Eye (tissue), 1 donor: Measurements from ENCODE around the gene SP2.

ENCODE experiments used
- DNase-seq: peaks from one replicate; pipeline ENCODE4 v3.0.0-alpha.2; 2015

The SP2 gene

GRCh38 chr17:47895856-47896671 is at the start of gene SP2:
Gene SP2, plus strand, starts transcription at chr17:47896236. Its CDS starts 51 bp downstream, at chr17:47896287.
- peak; percentile 100 for DNase-seq

DNA sequence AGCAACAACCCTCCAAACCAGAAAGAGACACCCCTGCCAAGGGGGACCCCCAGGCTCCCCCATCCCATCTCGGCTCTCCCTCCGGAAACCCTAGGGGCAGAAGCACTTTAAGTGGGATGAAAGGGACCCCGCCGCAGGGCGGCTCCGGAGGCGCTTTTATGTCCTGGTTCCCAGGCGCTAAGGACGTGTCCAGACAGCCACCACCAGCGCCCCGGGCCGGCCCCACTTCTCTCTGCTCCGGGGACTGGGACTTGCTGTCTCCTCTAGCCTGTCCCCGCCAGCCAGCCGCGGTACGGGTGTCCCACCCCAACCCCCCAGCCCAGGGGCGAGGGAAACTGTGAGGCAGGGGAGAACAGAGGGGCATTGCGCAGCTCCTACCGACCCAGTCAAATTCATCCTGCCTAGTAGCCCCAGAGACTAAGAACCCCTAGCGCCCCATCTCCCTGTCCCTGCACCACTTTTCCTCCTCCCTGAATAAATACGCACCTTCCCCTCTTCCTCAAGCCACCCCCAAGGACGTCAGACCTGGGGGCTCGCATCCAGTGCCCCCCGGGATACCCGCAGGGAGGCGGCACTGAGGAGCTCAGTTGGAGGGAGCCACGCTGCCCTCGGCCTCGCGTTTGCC is 49.2 kb upstream of the SP2 start:
- no peak for DNase-seq

DNA sequence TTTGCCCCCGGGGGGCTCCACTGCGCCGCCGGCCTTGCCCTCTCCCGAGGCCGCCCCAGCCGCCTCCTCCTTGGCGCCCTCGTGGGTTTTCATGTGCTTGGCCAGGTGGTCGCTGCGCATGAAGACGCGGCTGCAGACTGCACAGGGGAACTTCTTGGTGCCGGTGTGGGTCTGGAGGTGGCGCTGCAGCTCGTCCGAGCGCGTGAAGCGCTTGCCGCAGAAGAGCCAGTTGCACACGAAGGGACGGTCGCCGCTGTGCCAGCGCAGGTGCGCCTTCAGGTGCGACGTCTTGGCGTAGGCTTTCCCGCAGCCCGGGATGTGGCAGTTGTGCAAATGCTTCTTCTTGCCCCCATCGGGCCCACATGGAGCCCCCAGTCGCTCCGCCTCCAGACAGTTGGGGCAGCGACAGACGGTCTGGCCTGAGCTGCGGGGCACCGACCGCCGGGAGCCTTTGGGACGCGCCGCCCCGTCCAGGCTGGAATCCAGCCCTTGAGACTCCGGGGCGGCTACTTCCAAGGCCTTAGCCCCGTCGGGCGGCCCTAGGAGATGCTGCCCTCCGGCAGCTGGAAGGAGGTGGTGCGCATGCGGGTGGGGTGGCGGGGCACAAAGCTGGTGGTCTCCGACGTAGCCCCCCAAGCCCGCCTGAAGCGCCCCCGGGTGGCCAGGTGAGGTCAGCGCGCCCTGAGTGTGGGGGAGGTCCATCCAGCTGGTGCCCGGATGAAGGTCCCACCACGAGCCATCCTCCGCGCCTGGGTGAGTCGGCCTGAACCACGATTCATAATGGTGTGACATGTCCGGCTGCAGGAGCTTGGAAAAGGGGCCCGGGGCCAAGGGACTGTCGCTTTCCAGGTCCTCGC is 48.5 kb upstream of the SP2 start:
- no peak for DNase-seq

DNA sequence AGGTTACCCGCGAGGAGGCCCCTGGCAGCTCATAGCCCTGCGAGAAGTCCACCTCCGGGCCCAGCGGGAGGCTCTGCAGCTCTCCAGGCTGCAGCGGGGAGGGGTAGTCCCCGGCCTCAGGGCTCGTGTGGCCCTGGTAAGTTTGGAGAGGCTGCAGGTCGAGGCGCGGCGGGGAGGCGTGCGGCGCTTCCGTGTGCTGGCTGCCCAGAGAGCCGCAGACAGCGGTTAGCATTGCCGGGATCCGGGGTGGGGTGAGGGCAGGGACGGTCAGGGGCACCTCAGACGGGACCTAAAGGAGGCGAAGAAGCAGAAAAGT is 47.9 kb upstream of the SP2 start:
- no peak for DNase-seq

DNA sequence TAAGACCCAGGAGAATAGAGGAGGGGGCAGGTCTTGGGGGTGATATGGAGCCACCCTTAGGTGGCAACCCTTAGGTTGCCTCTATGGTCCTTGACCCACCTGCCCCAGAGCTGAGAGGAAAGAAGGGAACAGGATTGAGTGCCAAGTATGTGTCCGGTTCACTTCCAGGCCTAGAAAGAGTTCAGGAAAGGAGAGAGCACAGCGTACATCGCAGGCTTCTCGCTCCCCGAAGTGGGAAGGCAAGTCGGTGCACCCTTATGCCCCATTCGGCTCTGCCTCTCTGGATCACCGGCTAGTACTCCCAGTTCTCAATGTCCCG is 45.7 kb upstream of the SP2 start:
- DNase-seq = no peak

DNA sequence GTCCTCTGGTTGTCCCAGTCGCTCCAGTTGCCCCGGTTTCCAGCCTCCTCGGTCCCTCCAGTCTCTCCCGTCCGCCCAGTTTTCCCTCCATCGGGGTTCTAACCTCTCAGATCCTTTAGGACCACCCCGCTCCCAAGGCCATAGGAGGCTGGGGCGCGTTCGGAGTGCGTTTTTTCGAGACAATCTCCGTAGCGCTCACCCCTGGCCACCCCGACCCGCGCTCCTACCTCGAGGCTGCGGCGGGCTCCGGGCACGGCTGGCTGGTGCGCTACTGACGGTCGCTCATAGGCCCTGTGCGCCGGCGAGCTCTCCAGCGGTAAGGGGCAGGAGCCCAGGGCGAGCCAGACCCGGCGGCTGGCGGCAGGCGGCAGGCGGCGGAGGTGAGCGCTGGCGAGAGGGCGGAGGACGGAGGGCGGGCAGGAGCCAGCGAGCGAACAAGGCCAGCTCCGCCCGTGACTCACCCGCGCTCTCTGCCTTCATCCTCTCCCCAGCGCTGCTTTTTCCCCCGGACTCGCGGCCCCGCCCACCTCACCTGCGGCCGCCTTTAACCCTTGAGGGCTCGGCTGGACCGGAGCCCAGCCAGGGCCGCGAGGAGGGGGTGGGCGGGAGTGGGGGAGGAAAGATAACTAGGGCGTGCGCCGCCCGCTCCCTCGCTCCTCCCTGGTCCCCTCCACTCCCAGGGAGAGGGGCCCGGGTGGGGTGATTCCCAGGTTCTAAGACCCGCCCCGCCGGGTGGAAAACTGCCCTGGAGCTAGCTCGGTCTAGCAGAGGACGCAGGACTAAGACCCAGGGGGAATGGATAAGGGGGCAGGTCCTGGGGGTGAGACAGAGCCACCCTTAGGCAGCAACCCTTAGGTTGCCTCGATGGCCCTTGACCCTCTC is 45.1 kb upstream of the SP2 start, which contains the start of gene SP6:
Gene SP6, minus strand, starts transcription at position 472 of the 882 bp plus-strand sequence. CDS start 2,734 bp downstream, outside the sequence.
- DNase-seq = peak; percentile 75

GRCh38 chr17:47851764-47852112 is 44.3 kb upstream of the SP2 start:
- DNase-seq = no peak

DNA sequence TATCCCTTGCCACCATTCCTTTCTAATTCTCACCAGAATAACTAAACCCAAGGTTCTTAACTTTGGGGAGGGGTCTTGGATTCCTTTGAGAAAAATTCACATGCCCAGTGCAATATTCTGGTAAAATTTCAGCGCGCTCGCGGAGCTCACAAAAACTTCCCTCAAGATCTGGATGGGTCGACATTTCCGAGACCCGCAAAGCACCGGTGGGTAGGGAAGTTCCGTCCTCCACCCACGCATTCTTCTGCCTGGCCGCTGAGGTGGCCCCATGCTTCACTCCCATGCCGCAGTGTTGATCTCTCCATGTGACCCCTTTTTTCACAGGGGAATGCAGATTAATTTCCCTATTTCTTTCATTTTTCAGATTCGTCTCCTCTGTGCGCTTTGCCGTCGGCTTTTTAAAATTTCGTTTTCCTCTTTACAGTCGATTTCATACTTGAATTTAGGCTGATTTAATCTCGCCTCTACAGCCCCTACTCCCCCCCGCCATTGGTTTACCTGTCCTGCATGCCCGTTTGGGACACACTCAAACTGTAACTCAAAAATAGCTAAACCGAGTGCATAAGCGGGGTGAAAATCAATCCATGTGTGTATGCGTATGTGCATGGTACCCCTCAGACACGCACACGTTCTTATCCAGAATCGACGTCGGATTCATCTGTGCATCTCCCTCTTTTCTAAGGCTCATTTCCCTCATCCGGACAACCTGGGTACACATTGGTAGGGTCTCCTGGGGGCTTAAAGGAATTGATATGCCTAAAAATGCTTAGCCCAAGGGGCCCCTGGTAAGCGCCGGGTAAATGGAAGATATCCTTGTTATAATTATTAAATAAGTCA is 43.7 kb upstream of the SP2 start:
- DNase-seq = peak; percentile 76

DNA sequence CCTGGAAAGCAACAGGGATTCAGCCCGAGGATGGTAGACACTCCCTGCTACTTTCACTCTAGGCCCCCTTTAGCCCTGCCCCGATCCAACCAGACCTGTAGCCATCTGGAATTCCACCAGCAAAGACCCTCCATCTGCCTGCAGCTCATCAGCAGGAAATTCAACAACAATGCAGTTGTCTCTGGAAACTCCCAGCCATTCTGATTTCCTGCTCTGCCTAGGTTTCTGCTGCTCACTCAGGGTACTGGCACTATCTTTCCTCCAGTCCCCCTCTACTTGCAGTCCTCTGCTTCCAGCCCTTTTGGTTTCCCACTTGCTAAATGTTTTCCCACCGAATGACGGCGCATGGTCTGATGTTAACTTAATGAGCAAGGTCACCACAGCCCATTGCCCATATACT is 42.4 kb upstream of the SP2 start:
- DNase-seq = no peak

GRCh38 chr17:47855737-47856136 is 40.3 kb upstream of the SP2 start:
- no peak for DNase-seq

GRCh38 chr17:47856830-47857229 is 39.2 kb upstream of the SP2 start:
- no peak for DNase-seq

- DNase-seq = no peak
These were observed 38.2 kb upstream of the SP2 start for GRCh38 chr17:47857551-47858455.

DNA sequence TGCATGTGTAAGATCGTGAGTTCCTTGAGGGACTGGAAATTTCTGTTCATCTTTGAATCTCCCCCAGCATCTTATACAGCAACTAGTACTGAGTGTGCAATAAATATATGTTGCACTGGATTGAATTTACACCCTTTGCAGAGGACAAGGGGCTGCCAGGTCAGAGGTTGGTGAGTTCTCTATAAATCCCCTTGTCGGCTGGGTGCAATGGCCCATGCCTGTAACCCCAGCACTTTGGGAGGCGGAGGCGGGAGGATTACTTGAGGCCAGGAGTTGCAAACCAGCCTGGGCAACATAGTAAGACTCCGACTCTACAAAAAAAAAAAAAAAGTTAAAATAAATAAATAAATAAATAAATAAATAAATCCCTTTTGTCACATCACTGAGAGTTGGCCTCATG is 35.6 kb upstream of the SP2 start:
- no peak for DNase-seq

DNA sequence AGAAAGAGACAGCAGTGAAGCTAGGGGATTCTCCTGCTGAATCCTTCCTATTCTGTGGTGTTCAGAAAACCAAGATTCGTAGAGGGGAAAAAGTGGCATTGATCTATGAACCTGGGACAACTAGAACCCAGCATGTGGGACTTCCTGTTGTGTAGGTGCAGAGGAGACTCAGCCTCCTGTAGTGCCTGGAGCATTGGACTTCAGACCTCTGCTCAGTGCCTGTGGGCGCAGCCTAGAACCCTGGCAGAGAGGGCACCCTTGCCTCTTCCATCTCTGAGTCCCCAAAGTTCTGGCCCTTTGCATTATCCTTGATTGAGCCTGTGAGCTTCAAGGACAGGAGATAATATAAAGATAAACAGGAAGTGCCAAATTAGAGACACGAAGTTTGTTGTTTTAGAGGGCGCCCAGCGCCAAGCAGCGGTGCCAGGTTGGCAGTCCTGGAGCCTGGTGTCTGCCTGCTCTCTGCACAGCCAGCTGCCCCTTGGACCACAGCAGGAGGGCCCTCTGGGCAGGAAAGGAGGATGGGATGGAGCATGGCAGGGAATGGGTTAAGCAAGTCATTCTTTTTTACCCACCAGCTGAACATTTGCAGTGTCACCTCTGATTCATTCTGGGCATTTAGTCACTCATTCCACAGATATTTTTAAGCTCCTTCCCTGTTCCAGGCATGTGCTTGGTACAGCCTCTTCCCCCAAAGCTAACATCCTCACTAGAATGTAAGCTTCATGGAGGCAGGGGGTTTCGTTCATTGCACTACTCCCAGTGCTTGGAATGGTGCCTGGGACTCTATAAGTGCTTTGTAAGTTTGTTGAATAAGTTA is 33.2 kb upstream of the SP2 start:
- DNase-seq = no peak

- DNase-seq = no peak
These were observed 31.2 kb upstream of the SP2 start for GRCh38 chr17:47864791-47865216.

- no peak for DNase-seq
These were observed 29.1 kb upstream of the SP2 start for GRCh38 chr17:47866941-47867340.

DNA sequence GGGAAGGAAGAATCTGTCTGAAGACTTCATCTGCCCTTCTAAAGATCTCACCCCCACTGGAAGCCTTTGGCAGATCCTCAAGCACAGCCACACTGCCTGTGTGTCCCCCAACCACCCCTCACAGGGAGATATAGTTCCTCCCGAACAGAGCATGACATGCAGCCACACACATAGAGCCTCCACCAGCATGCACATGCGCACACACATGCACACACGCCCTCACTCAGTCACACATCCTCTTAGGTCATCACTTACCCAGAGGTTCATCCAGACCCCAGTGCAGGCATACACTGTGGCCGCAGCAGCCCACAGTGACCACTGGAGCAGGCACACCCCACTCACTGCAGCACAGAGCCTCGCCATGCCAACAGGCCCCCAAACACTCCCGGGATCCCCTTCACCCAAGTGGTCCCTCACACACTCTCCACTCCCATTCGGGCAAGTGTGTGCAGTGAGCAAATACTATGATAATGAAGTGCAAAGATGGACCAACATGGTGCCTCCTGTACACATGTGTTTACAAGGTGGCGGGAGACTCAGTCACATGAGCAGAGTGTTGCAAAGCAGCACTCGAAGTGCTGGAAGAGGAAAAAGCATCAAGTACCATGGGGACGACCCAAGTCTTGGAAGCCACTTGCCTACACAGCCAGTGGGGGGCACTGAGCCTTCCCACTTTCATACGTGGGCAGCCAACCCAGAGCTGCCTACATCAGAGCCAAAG is 28.1 kb upstream of the SP2 start:
- no peak for DNase-seq

- DNase-seq = no peak
These were observed 26.9 kb upstream of the SP2 start for GRCh38 chr17:47869114-47869513.

DNA sequence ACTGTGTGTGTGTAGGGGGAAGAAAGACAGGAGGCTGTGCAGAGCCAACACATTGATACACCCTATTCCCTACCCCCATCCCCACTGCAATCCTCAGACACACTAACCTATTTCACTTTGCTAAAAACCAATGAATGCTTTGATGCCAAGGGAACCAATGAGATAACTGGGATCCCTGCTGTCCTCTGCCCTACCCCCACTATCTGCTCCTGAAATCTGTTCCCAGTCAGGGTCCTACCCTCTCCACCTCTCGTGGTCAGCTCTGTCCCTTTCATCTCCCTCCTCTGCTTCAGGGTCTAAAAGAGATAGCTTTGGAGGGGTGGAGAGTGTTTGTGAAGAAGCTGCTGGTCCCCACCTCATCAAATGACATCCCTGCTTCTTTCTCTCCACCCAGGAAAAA is 26.0 kb upstream of the SP2 start:
- no peak for DNase-seq
